Fibroblast of skin of right quadriceps (primary cell): Measurements from ENCODE around the gene IL1RAPL1.
"Not testable (repeated sequence)": the region's sequence is repeated elsewhere in the genome, so short reads cannot be mapped to it uniquely, and the experiment has no call there.

Experiments
- DNase-seq: peaks from one replicate; pipeline ENCODE4 v3.0.0-alpha.2; 2013

IL1RAPL1 gene

DNA sequence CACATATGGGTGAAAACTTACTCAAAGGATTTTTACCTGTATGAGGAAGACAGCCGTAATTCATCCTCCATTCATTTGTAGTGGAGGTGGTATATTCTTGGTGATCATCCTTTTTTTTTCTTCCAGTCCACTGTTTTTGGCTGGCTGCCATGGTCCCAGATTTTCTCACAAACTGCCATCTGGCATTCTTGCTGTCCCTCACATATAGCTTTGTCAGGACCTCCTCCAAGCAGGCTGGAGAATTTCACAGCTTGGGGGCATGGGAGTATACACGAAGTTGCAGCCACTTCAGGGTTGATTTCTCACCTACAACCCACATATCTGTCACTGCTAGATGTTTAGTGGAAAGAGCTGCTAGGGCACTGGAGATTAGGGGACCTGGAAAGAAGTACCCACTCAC, 401.0 kb downstream of the IL1RAPL1 start:
- no peak for DNase-seq

DNA sequence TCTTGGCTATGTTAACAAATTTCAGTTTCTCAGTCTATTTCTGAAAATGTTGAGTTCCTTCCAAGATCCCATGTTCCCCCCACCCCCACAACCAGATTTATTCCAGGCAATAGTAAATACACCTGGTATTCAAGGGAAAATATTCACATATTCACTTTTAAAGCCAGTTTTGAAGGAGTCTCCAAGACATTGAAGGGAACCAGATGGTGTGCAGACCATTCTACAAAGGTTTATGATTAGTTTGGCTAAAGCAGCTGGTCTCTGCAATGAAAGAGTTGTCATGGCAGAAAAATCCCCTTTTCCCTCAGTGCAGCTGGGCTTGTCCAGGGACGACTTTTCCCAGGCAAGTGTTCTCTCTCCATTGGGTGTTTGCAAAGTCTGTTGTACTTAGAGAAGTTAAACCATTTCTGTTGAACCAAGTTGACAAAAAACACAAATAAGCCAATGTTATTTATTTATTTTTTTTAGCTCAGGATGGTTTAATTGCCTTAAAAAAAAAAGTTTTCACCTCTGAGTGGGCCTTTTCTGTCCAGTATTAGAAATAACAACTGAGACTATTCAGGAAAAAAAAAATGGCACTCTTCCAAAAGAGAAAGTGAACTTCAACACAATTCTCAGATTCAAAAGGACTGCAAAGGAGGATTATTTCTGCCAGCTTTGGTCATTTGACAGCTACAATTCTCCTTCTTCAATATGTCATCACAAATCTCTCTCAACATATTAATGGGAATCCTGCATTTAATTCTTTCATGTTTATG, 410.6 kb downstream of the IL1RAPL1 start:
- DNase-seq = peak; percentile 2

DNA sequence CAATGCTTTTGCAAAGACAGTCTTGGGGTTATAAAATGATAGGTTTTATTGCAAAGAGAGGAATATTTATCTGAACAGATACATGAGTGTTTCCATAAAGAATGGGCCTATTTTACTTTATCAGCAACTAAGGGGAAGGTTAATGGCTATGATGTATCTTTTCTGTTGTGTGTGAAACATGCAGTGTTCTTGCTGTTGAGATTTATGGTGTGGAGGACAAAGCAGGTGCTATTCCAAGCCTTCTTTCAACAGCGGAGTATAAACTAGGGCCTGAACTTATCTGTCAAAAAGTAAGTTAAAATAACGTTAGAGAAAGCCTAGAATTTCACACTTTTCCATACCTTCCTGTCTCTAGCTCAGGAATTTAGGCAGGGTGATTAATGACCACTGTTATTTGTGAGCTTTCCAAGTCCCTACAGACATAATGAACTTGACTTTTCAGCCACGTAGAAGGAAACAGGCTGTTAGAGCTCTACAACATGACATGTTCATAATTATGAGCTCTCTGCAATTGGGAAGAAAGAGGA, 411.4 kb downstream of the IL1RAPL1 start:
- no peak for DNase-seq

DNA sequence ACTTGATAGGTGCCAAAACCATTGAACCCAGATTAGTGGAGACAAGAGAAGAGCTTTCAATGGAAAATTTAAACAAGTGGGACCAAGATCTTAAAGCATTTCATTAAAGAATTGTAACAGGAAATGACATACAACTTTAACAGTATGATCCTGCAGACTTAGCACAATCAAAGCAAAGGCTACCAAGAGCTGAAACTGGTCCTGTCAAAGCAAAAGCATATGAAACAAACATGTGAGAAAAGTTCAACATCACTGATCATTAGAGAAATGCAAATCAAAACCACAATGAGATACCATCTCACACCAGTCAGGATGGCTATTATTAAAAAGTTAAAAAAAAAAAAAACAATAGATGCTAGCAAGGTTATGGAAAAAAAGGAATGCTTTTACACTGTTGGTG, 425.6 kb downstream of the IL1RAPL1 start:
- DNase-seq = no peak

DNA sequence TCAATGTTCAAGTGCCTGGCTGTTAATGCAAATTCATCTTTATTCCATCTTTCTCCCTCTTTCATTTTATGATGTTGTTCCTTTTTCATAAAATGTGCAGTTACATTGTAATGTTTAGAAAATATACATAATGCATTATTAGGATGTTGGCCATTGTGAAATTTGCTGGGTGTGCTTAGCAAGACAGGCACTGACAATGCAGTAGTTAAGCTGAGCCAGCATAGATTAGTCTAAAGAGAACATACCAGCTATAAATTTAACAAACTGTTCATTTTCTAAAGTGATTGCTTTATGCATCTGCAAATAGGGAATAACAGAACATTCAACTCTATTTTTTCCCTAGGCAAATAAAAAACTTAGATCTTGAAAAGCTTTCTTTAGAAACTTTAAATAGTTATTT, 436.0 kb downstream of the IL1RAPL1 start:
- no peak for DNase-seq

DNA sequence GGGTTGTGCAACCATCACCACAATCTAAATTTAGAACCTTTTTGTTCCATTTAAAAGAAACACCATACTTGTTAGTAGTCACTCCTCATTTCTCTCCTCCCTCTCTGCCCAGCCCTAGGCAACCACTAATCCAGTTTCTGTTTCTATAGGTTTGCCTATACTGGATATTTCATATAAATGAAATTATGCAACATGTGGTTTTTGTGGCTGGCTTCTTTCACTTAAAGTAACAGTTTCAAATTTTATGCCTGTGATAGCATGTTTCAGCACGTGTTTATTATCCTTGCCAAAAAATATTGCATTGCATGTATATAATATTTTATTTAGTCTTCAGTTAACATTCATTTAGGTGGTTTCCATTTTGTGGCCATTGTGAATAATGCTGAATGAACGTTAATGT, 437.6 kb downstream of the IL1RAPL1 start:
- peak; percentile 59 for DNase-seq

DNA sequence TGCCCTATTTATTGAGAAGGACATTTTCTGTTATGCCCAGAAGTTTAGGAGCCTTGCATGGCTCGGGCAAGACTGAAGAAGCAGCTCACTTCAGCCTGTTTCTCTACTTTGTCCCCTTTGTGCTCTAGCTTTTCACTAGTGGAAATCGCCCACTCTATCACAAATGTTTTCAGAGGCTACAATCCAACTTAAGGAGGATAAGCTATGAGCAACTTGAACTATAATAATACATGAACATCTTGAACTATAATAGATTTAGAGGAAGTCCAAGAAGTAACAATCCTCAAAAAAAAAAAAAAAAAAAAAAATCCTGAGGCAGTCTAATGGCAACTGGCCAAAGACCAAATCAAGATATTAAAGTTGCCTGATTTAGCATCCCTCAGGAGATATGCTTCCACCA, 452.3 kb downstream of the IL1RAPL1 start:
- no peak for DNase-seq

DNA sequence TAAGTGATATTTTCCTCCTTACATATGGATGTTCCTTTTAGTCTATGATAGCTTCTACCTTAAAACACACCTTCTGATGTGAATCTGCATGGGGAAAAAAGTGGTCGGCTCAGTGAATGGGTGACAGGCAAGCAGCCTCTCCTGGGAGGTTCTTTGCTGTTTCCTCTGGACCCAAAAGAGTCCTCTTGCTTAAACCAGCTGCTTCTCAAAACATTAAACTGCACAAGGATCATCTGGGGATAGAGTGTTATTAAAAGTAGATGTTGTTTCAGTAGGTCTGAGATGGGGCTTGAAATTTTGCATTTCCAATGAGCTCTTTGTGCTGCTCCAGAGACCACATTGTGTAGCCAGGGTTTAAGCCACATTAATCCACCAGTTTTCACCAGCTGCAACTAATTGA, 452.9 kb downstream of the IL1RAPL1 start:
- DNase-seq = no peak

DNA sequence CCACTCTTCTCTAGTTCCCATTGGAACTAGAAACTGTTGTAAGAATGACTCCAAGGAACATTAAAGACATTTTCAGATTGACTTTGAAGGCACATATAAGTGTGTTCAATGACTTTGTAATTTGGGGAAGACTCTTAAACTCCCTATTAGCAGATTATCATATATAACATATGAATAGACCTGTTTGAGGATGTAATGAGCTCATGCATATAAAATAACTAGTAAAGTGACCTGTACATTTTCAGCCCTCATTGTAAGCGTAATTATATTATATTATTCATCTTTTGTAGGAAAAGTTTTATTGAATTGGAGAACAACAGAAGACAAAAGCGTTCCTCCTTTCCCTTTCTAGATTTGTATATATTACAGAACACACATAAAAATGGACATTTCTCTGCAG, 455.1 kb downstream of the IL1RAPL1 start:
- no peak for DNase-seq

DNA sequence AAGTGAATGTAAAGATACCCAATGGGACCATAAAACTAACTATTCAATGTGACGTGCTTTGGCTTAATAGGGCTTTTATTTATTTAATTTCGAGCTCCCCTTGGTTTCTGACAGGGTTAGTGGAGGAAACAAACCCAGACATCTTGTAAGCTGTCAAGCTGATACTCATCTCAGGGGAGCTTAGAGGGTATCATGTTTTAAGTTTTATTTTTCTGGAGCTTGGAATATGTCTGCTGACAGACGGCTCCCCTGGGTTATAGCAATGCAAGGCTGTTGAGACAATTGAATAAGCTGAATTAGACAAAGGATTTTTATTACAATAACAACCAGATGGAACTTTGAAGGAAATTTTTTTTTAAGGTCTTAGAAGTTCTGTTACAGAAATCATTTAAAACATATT, 456.5 kb downstream of the IL1RAPL1 start:
- no peak for DNase-seq

DNA sequence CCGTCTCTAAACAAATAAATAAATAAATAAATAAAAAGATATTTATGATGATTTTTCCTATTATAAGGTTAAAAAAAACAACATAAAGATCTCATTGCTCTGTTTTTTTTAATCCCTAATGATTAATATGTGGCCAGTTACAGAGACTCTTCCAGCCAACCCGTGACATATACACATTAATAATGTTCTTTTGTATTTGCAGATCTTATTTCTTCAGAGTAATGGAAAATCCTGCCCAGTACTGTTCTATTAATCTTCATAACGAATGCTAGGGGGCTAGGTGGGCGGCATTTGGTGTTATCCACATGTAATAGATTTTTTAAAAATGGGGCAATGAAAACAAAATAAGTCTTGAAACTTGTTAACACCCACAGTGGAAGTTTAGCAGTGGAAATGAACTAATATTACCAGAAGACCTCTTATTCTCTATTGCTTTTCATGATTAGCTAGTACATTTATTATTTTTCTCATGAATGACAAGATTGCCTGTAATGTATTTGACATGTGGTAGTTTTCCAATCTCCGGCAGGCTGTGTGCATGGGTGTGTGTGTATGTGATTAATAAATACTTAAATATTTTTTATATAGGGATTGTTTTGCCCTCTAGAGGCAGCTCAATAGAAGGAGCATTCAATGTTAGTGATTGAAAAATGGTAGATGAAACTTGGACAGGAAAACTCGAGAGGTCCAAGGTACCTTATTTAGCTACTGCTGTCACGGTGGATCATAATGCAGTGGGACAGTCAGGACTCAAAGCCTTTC, 457.4 kb downstream of the IL1RAPL1 start:
- peak; percentile 2 for DNase-seq

DNA sequence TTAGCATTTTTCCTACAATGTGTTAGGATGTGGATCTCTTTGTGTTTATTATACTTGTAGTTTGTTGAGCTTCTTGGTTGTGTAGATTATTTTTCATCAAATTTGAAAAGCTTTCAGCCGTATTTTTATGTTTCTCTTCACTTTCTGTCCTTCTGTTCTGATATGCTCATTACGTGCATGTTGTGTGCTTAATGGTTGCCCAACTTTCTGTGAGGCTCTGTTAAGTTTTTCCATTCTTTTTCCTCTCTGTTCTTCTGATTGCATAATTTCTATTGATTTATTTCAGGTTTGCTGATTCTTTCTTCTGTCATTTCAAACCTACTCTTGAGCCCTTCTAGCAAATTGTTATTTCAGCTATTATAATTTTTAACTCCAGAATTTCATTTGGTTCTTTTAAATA, 478.2 kb downstream of the IL1RAPL1 start:
- no peak for DNase-seq

DNA sequence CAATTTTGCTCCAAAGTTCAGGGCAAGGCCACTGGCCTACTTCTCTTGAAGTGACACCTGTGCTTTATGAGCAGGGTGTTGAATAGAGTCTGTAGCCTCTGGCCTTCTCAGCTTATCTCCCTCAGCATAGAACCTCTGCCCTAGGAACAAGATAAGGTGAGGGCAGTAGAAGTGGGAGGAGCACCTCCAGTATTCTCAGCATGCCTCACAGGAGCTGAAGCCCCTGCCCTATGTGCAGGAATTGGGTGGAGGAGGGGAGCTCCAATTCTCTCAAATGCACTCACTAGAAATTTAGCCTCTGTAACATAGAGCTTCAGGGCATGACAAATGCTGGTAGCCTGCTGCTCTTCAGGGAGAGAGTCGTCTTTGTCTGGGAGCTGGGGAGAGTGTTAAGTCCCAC, 479.3 kb downstream of the IL1RAPL1 start:
- DNase-seq = no peak

DNA sequence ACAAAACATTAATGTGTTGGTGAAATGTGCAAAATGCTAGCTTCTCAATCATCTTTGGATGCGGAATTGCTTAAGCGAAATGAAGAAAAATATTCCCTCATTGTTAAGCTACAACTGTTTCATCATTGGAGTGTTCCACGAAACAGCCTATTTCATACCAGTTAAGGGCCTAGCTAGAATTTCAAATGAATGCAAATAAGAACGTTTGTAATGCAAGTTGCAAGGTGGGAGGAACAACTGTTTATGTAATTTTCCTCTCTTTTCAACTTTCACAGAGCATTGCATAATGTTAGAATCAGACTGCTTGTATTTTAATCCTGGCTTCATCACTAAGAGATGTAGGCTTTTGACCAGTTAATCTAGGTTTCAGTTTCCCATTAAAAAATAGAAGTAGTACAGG, 480.1 kb downstream of the IL1RAPL1 start:
- no peak for DNase-seq

DNA sequence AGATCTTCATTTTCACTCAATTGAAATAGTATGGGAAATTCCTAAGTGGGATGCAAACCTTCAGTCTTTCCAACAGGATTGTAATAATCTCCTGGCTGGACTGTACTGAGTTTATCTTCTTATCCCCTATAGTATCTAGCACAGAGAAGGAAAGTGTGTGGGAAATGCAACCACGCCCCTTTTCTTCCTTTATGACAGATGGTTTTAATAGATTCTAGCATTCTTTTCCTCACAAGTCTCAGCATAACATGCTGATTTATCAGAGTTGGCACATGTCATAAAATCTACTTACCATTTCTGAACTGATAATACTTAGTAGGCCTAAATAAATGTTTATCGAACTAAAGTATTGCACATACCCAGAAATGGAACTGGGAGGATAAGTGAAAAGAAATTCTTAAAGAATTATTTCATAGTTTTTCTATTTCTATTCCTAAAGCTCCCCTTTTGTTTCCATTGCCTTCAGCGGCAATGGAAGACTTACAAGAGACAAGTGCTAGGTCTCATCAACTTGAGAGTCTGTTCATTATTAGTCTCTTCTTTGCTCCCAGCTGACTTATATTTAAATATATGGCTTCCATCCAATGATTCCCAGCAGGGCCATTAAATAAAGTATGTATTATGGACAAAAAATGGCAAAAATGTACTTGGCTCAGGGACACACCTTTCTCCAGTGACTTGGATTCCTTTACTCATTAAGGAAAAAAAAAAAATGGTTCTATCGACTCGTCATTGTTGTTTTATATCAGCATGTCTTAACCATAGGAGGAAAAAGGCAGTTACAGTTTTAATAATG, 484.5 kb downstream of the IL1RAPL1 start:
- peak; percentile 79 for DNase-seq

DNA sequence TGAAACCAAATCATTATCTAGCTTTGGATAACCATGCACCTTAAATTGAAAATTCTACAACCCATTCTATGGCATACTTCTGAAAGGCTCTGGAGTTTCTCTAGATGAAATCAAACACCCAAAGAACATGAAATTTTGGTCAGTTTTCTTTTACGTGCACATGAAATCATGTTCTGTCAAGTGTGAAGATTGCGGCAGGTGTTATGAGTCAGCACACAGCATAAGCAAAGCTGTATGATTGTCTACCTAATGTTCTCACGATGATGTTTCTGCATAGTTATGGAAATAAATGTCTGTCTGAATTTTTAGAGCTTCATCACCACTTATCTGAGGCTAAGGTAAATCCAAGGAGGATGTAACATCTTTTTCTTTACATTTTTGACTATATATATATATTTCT, 495.3 kb downstream of the IL1RAPL1 start:
- DNase-seq = no peak

DNA sequence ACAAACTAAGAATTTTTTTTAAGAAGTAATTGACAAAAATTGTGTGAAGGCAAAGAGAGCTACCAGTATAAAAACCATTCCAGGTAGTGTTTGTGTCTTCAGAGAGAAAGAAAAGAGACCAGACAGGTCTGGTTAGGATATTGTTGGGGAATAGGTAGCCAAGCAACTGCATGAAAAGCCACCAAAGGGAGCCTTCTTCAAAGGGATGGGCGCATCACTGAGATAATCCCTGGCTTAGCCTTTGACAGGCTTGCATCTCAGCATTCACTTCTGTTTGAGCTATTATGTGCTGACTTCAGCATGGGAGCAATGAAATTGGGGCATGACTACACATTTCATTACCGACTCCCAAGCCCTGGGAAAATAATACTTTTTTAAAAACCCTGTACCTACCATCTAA, 496.6 kb downstream of the IL1RAPL1 start:
- DNase-seq = no peak

DNA sequence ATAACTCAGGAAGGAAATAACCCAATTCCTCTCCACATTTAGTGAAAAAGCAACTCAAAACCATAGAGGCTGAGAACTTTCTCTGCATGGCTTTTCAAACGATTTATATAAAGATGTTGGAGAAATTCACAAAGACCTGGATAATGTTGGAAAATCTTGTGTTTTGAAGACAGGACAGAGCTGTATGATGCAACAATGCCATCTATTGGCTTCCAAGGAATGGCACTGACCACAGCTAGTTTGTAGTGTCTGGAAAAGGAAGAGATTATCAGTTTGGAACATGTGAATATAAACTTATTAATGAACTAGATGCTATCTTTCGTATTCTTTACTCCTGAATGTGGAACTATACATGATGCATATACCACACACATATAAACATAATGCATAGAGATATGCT, 503.6 kb downstream of the IL1RAPL1 start:
- peak; percentile 20 for DNase-seq

DNA sequence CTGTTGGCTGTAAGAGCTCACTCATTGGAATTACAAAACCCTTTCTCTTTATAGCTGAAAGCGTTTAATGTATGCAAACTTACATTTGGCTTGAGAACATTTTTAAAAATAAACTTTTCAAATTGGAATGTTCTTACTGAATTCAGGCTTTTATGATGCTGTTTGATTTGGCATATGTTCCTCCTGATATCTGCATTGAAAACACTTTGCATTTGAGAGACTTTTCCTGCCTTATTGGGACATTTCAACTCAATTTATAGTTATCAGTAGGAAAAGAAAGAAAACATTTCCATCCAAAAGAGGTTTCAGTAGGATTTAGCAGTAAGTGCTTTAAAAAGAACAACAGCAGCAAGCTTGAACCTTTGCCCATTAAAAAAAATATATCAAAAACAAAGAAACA, 520.0 kb downstream of the IL1RAPL1 start:
- DNase-seq = no peak

DNA sequence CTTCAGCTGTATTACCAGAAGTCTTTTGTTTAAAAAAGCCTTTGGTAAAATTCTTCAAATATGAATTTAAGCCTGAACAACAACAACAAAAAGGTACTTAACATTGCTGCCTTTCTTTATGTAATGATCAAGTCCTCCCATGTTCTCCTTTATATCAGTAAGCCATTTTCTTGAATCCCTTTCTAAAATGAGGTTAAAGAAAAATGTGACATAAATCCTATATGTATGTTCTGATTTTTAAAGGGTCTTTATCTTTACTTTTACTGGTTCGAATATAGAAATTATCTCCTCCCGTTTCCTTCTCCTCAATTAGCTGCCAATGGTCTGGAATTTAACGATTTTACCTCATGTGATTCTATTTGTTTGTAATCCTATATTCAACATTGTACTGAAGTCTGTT, 522.8 kb downstream of the IL1RAPL1 start:
- no peak for DNase-seq

DNA sequence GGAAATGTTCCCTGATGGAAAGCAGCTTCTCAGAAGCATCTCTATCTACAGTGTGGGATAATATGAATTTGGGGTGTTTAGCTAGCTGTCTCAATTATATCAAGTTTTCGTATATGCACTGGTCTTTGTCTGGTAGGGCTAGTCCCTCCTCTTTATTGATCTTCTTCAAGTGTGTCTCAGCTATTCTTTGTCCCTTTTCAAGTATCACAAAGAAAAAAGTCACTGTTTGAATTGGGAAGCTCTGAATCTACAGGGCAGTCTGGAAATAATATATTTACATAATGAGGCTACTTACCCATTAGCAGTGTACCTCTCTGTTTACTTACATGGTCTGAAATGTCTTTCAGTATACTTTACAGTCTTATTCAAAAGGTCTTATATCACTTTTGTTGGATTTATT, 526.0 kb downstream of the IL1RAPL1 start:
- DNase-seq = no peak

DNA sequence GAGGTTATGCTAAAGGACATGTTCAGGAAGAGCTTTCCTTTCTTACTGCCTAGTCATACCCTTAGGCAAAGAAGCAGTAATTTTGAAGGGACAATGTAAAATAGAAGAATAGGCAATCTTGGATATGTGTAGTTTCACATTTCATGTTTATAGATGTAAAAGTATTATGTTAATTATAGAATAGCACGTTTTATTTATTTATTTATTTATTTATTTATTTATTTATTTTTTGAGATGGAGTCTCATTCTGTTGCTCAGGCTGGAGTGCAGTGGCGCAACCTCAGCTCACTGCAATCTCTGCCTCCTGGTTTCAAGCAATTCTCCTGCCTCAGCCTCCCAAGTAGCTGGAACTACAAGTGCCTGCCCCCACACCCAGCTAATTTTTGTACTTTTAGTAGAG, 535.6 kb downstream of the IL1RAPL1 start:
- DNase-seq = not testable (repeated sequence)

DNA sequence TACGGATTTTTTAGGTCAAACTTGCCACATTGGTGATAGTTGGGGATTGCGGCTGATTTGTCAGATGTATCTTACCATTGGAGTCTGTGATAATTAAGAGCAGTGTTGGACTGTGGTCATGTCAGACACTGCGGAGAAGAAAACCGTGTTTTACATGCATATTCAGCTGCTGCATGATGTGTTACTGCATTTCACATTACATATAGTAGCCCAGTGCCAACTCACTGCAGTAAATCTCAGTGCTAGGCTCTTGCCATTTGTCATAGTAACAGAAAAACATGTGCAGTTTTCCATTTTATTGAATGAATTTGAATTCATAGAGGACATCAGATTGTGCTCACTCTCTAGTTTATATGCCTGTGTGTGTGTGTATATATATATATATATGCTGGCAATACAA, 543.7 kb downstream of the IL1RAPL1 start:
- no peak for DNase-seq

DNA sequence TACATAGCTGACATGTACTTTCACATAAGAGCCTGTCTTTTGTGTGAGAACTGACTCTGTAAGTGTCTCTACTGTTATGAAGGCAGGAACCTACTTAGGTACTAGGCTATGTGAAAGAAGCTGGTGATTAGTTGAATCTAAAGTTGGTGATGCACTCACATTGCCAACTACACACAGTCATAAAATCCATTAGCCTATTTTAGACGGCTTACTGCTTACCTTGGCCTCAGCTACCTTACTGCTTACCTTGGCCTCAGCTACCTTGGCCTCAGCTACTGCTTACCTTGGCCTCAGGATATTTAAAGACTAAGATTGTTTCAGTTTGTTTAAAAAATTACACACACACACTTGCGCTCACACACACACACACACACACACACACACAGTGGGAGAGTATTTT, 549.7 kb downstream of the IL1RAPL1 start:
- no peak for DNase-seq
